Endothelial cell of umbilical vein (primary cell): ENCODE data around the gene TMEM151B. TPM values are rescaled to one million over a fixed set of nuclear protein-coding genes. Genes with fewer than 3 reads are reported as not detected.

ENCODE experiments used
- BruUV-seq: library from RNA; stranded (reverse); fragments of 400-500 nt; replicated peaks from 2 replicates; lab custom pipeline; 2021; lab: Mats Ljungman, UMichigan
- CTCF ChIA-PET: fragments of 300-600, 350-600 bp; sonication (Branson Sonifier 250); formaldehyde crosslinking; loops from one replicate; lab custom pipeline; 2021; ENCODE audit warnings: antibody characterized with exemption, inconsistent platforms; lab: Charles Lee
- POLR2A ChIA-PET: fragments of 300-600, 350-600 bp; sonication (Branson Sonifier 250); formaldehyde crosslinking; loops from one replicate; lab custom pipeline; 2021; ENCODE audit warnings: antibody characterized with exemption, inconsistent platforms; lab: Charles Lee
- DNase-seq: peaks from one replicate; pipeline ENCODE4 v3.0.0-alpha.2; 2011; ENCODE audit warnings: low read depth, low spot score
- FAIRE-seq: peaks from 2 replicates; lab custom pipeline; 2011; peaks lifted over from hg19 to GRCh38; lab: Jason Lieb, UNC
- H2AFZ ChIP-seq: 2 replicates; pipeline ENCODE4 v1.6.0; 2012; ENCODE audit warnings: low read depth, low read length, control low read depth, inconsistent platforms
- H3K27ac ChIP-seq: 2 replicates; pipeline ENCODE4 v1.5.1; 2011; ENCODE audit warnings: low read depth, mild to moderate bottlenecking, control low read depth, low read length, moderate library complexity; ENCODE audit not compliant: insufficient read depth
- H3K27me3 ChIP-seq, 2 experiments: 2 replicates each; pipeline versions ENCODE4 v1.6.0 to v1.6.1; 2011; ENCODE audit warnings: low read length in 2 of 2, mixed read lengths in 1 of 2; ENCODE audit not compliant: control insufficient read depth in 2 of 2, insufficient read depth in 2 of 2
- H3K36me3 ChIP-seq, 2 experiments: 2 replicates in 1 of 2; 3 replicates in 1 of 2; pipeline ENCODE4 v1.5.1; 2011; ENCODE audit warnings: low read length in 2 of 2, mild to moderate bottlenecking in 1 of 2, moderate library complexity in 1 of 2; ENCODE audit not compliant: control insufficient read depth in 2 of 2, insufficient read depth in 2 of 2; ENCODE audit errors: extremely low read depth in 1 of 2
- H3K4me1 ChIP-seq: 3 replicates; pipeline ENCODE4 v1.5.1; 2011; ENCODE audit warnings: mild to moderate bottlenecking, low read length; ENCODE audit not compliant: control insufficient read depth, insufficient read depth; ENCODE audit errors: extremely low read depth
- H3K4me2 ChIP-seq: 2 replicates; pipeline ENCODE4 v1.6.1; 2011; ENCODE audit warnings: low read length, control low read depth, mixed read lengths; ENCODE audit not compliant: insufficient read depth
- H3K4me3 ChIP-seq, 3 experiments: fragments of 200-600 bp in 1 of 3; sonication (generic), shearing (Covaris generic) in 1 of 3; replicated peaks in 1 of 3; 2 replicates each; pipeline ENCODE4 v1.5.1; 2011 to 2016; ENCODE audit warnings: control low read depth in 3 of 3, low read length in 3 of 3, mild to moderate bottlenecking in 2 of 3, inconsistent platforms in 1 of 3, low read depth in 1 of 3, moderate library complexity in 1 of 3; ENCODE audit not compliant: insufficient read depth in 1 of 3
- H3K79me2 ChIP-seq: 2 replicates; pipeline ENCODE4 v1.6.0; 2012; ENCODE audit warnings: low read length, inconsistent platforms; ENCODE audit not compliant: control insufficient read depth, insufficient read depth
- H3K9ac ChIP-seq: replicated peaks from 2 replicates; pipeline ENCODE3; 2011; ENCODE audit warnings: low read length, control low read depth; ENCODE audit not compliant: insufficient read depth; ENCODE audit errors: extremely low read depth
- H3K9me1 ChIP-seq: replicated peaks from 3 replicates; pipeline ENCODE4 v1.6.0; 2011; ENCODE audit warnings: mild to moderate bottlenecking, low read length; ENCODE audit not compliant: control insufficient read depth, insufficient read depth; ENCODE audit errors: extremely low read depth
- H3K9me3 ChIP-seq: replicated peaks from 2 replicates; pipeline ENCODE4 v1.5.1; 2012; ENCODE audit warnings: low read length, inconsistent platforms; ENCODE audit not compliant: control insufficient read depth, insufficient read depth
- H4K20me1 ChIP-seq: replicated peaks from 2 replicates; pipeline ENCODE3; 2011; ENCODE audit warnings: mild to moderate bottlenecking, low read length; ENCODE audit not compliant: control insufficient read depth, insufficient read depth; ENCODE audit errors: extremely low read depth
- CTCF ChIP-seq, 2 donors: IDR thresholded peaks; 1 replicate in 1 of 2; 2 replicates in 1 of 2; pipeline ENCODE4 v1.5.1; 2011; ENCODE audit warnings: low read length in 2 of 2, mild to moderate bottlenecking in 2 of 2, moderate library complexity in 2 of 2, control low read depth in 1 of 2, inconsistent platforms in 1 of 2, low read depth in 1 of 2; ENCODE audit not compliant: insufficient read depth in 1 of 2; ENCODE audit errors: extremely low read depth in 1 of 2
- EZH2 ChIP-seq: IDR thresholded peaks from 2 replicates; pipeline ENCODE4 v1.6.1; 2012; ENCODE audit warnings: borderline replicate concordance, low read depth, mild to moderate bottlenecking, moderate library complexity, low read length, inconsistent platforms; ENCODE audit not compliant: severe bottlenecking
- FOS ChIP-seq: IDR thresholded peaks from 2 replicates; pipeline ENCODE4 v1.6.1; 2011; ENCODE audit warnings: mild to moderate bottlenecking, low read length, moderate library complexity, borderline replicate concordance; ENCODE audit not compliant: insufficient read depth
- GATA2 ChIP-seq: IDR thresholded peaks from 2 replicates; pipeline ENCODE4 v1.7.0; 2011; ENCODE audit warnings: low read depth, mild to moderate bottlenecking, moderate library complexity, mixed read lengths, low read length; ENCODE audit not compliant: insufficient read length, insufficient read depth
- JUN ChIP-seq: IDR thresholded peaks from 2 replicates; pipeline ENCODE4 v1.6.1; 2011; ENCODE audit warnings: borderline replicate concordance, low read depth; ENCODE audit not compliant: insufficient read length, insufficient read depth
- MYC ChIP-seq: IDR thresholded peaks from one replicate; pipeline ENCODE4 v1.6.1; 2011; ENCODE audit warnings: mild to moderate bottlenecking, low read depth, low read length
- POLR2A ChIP-seq: IDR thresholded peaks from 2 replicates; pipeline ENCODE4 v1.6.1; 2012; ENCODE audit warnings: low read depth, mild to moderate bottlenecking, control low read depth, low read length
- POLR2AphosphoS5 ChIP-seq: IDR thresholded peaks from 2 replicates; pipeline ENCODE4 v1.6.1; 2012; ENCODE audit warnings: low read depth, mild to moderate bottlenecking, control low read depth, low read length, moderate library complexity; ENCODE audit not compliant: insufficient read depth
- dilution Hi-C: fragments of 300-500 bp; cut with MboI; formaldehyde crosslinking; loops from one replicate; pipeline ENCODE4 v1.15.0; 2019; ENCODE audit warnings: low sequenced_read_pairs; ENCODE audit not compliant: extremely low pct_ligation_motif_present
- intact Hi-C: fragments of 100-400 bp; cut with micrococcal nuclease; formaldehyde crosslinking; loops from one replicate; pipeline ENCODE4 v1.10.0; 2022
- polyA plus RNA-seq, 4 experiments: library from polyadenylated mRNA; depleted of rRNA in 3 of 4; stranded (reverse) in 3 of 4; unstranded in 1 of 4; fragments of >200 nt; gene quantifications; 2 replicates each; pipeline versions ENCODE4 v1.2.1 to v1.2.3, GENCODE V29; 2011 to 2012; ENCODE audit warnings: missing spikeins in 1 of 4
- total RNA-seq: library from RNA; stranded (reverse); gene quantifications from 2 replicates; pipeline ENCODE4 v1.2.3, GENCODE V29; 2021
- TF ChIP-seq, protein P1 (sequence below): IDR thresholded peaks from 2 replicates; pipeline ENCODE4 v1.6.1; 2011; ENCODE audit not compliant: insufficient read depth, insufficient read length

Gene TMEM151B
- total and polyA plus RNA-seq, 2 donors (not counting 3 experiments of a cell fraction or from before 2014, with no cell fraction given) = 0.03 to 0.07 TPM

DNA sequence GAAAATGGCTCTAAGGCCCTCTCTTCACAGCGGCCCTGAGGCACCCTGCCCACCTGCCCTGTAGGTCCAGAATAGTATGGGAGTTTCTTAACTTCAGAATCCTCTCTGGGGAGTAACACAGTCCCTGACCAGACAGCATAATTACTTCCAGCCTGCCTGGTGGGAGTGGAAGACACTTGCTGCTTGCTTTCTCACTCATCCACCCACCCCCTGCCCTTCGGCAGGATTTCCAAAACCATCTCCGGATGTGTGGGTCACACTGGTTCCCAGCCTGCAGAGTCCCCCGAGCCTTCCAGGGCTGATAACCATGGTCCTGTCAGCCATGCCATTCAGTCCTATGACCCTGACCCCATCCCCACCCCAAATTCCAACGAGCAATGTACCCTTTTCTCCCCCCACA is 41.4 kb upstream of the TMEM151B start:
- no peak overlapping the region for H3K4me3 ChIP-seq
- H3K27ac ChIP-seq = no peak overlapping the region
- dilution Hi-C loops (no loop called here), intact Hi-C loops (no loop called here)
- H3K36me3 ChIP-seq = peaks cover 8 to 33% of the 10 kb centered on the region in 2 experiments
- no peaks in the 10 kb centered on the region for H3K9me1 ChIP-seq
- H4K20me1 ChIP-seq = no peaks in the 10 kb centered on the region
- no TSS peak for BruUV-seq
- no peak overlapping the region for H3K9ac ChIP-seq
- no peaks in the 10 kb centered on the region for H3K9me3 ChIP-seq
- no peak for TF ChIP-seq POLR2A
- TF ChIP-seq CTCF (IDR thresholded peaks at IDR 0.05; ENCODE audit: extremely low read depth in 1 of 2, insufficient read depth in 1 of 2, low read depth in 1 of 2, low read length in 2 of 2) = no peak
- no peak for TF ChIP-seq EZH2
- TF ChIP-seq GATA2 = no peak
- no peak for TF ChIP-seq FOS
- TF ChIP-seq POLR2AphosphoS5 = no peak
- TF ChIP-seq, protein P1, sequence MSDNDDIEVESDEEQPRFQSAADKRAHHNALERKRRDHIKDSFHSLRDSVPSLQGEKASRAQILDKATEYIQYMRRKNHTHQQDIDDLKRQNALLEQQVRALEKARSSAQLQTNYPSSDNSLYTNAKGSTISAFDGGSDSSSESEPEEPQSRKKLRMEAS = no peak
- no peak for TF ChIP-seq MYC
- no peak for TF ChIP-seq JUN
- peaks cover 30% of the 10 kb centered on the region for H3K4me1 ChIP-seq
- ChIA-PET CTCF (interaction anchor here (3.0 kb wide), 1 partner anchor 56 kb away, joined by 22 read pairs; no protein-coding TSS in a partner anchor), POLR2A (no interaction called here)
- no peak for FAIRE-seq
- H3K4me2 ChIP-seq = no peak overlapping the region
- no peaks in the 10 kb centered on the region for H3K27me3 ChIP-seq
- no peak for DNase-seq
- no peak overlapping the region for H2AFZ ChIP-seq
- peaks cover 64% of the 10 kb centered on the region for H3K79me2 ChIP-seq
